GM18520 (cell line): ENCODE measurements around the gene ZFYVE9.
"Not testable (repeated sequence)": the region's sequence is repeated elsewhere in the genome, so short reads cannot be mapped to it uniquely, and the experiment has no call there.

Experiments
- ATAC-seq: cut with Tn5 transposase; IDR thresholded peaks from one replicate; pipeline ENCODE4 v1.9.1; 2021; ENCODE audit not compliant: unreplicated experiment

Gene ZFYVE9

GRCh38 chr1:52182874-52183400 is 41.0 kb downstream of the ZFYVE9 start:
- no peak for ATAC-seq

- ATAC-seq = no peak
These were observed 44.6 kb downstream of the ZFYVE9 start for GRCh38 chr1:52186449-52186848.

- ATAC-seq = no peak
These were observed 48.1 kb downstream of the ZFYVE9 start for GRCh38 chr1:52189898-52190480.

GRCh38 chr1:52190500-52191252 is 48.8 kb downstream of the ZFYVE9 start:
- ATAC-seq = no peak

GRCh38 chr1:52191395-52191965 is 49.6 kb downstream of the ZFYVE9 start:
- ATAC-seq = no peak

- no peak for ATAC-seq
These were observed 50.1 kb downstream of the ZFYVE9 start for GRCh38 chr1:52192024-52192423.

- ATAC-seq = no peak
These were observed 50.5 kb downstream of the ZFYVE9 start for GRCh38 chr1:52192436-52192835.

- ATAC-seq = no peak
These were observed 52.1 kb downstream of the ZFYVE9 start for GRCh38 chr1:52193985-52194384.

- ATAC-seq = no peak
These were observed 53.3 kb downstream of the ZFYVE9 start for GRCh38 chr1:52195161-52195560.

GRCh38 chr1:52203935-52204625 is 62.2 kb downstream of the ZFYVE9 start:
- ATAC-seq = no peak

GRCh38 chr1:52204696-52205095 is 62.8 kb downstream of the ZFYVE9 start:
- ATAC-seq = no peak

- ATAC-seq = not testable (repeated sequence)
These were observed 64.8 kb downstream of the ZFYVE9 start for GRCh38 chr1:52206686-52207085.

- ATAC-seq = no peak
These were observed 67.5 kb downstream of the ZFYVE9 start for GRCh38 chr1:52209429-52209828.

GRCh38 chr1:52210044-52210443 is 68.2 kb downstream of the ZFYVE9 start:
- ATAC-seq = no peak

- ATAC-seq = no peak
These were observed 75.1 kb downstream of the ZFYVE9 start for GRCh38 chr1:52216907-52217458.

- no peak for ATAC-seq
These were observed 83.3 kb downstream of the ZFYVE9 start for GRCh38 chr1:52225174-52225573.

GRCh38 chr1:52229494-52229893 is 87.6 kb downstream of the ZFYVE9 start:
- no peak for ATAC-seq

GRCh38 chr1:52233463-52233862 is 91.6 kb downstream of the ZFYVE9 start:
- no peak for ATAC-seq

GRCh38 chr1:52234014-52234413 is 92.1 kb downstream of the ZFYVE9 start:
- ATAC-seq = no peak

- ATAC-seq = no peak
These were observed 92.8 kb downstream of the ZFYVE9 start for GRCh38 chr1:52234708-52235107.

GRCh38 chr1:52235646-52236045 is 93.8 kb downstream of the ZFYVE9 start:
- no peak for ATAC-seq
